OCI-M2 (cell line): ENCODE data around the gene TEAD1.

Experiments used
- DNase-seq: peaks from one replicate; lab custom pipeline; 2025; ENCODE audit not compliant: unreplicated experiment; lab: John Stamatoyannopoulos, UW

Gene TEAD1

DNA sequence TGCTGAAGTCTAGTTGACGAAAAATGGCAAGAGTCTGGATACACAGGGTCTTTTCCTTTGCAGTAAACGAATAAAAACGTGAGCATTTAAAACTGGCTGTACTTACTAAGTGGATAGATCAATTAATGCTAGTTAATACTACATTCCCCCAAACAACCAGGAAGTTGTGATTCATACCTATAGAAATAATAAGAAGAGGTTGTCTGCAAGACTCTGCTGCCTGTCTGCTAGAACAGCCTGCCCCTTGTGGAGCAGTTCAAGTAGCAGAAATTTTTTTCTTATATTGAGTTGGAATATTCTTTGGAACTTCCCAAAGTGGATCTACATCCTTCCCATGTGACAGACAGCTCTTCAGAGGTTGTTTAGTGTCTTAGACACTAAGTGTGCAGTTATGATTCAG lies 86.8 kb downstream of the TEAD1 start:
- no peak for DNase-seq

- DNase-seq, result no peak
Measured at GRCh38 chr11:12762278-12762677, 88.1 kb downstream of the TEAD1 start.

DNA sequence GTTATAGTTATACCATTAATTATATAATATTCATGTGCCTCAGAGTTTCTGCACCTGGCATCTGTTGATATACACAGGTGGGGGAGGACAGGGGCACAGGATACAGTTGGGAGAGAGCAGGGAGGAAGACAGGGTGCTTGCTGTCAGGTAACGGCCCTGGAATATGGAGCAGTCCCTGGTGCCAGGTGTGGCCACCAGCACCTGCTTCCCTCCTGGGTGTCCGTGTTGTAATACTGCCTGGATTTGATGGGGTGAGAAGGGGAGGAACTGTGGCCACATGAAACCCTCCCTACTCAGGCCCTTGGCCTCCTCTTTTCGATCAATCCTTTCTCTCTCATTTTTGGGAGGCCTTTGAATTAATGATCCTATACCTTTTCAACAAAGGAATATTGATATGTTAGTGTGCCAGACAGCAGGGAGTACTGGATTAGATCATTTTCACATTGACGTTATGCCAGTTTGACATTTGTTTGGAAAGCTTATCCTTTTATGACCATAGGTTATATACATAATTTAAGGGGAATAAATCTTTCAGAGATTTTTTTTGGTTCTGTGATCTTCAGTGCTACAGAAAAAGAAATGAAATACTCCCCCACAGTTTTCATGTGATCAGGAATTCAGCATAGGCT lies 88.6 kb downstream of the TEAD1 start:
- DNase-seq, result no peak

DNA sequence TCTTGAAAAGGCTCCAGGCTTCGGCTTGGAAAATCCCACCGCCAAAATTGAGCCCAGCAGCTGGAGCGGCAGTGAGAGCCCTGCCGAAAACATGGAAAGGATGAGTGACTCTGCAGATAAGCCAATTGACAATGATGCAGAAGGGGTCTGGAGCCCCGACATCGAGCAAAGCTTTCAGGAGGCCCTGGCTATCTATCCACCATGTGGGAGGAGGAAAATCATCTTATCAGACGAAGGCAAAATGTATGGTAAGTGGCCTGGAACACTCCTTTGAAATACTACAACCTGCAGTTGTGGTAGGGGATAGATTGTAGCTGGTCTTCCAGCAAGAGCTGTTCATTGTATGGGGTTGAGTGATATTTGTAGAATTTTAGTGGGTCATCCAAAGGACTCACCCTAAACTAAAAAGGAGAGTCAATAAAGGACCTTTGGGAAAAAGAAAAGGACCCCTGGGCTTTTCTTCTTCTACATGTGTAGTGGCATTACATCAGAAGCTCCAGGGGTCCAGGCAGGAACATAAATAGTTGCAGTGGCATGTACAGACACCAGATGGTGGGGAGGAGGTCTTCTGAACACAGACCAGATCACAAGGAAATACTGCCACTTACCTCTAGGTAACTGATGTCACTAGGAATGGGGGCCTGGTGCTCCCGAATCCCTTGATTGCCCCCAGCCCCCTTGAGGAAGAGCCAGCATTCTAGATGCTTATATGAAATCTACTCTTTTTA lies 90.1 kb downstream of the TEAD1 start:
- no peak for DNase-seq

DNA sequence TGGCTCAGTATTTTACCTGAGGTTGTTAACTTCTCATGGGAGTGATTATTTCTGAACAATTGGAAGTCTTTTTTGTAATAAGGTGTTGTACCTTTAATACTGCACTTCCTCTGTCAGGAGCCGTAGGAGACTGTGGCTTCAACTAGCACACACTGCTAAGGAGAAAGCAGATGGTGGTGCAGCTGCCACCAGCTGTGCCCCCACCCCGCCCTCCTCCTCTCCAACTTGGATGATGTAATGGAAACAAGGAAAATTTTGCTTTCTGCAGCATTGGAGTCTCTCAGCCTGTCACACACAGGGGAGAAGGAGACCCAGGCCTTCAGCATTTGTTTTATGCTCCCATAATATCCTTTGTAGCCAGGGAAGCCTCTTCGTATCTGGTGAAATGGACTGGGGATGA lies 91.2 kb downstream of the TEAD1 start:
- no peak for DNase-seq

GRCh38 chr11:12767027-12767426 lies 92.8 kb downstream of the TEAD1 start:
- no peak for DNase-seq

- DNase-seq, result no peak
Measured at GRCh38 chr11:12767577-12767976, 93.4 kb downstream of the TEAD1 start.

DNA sequence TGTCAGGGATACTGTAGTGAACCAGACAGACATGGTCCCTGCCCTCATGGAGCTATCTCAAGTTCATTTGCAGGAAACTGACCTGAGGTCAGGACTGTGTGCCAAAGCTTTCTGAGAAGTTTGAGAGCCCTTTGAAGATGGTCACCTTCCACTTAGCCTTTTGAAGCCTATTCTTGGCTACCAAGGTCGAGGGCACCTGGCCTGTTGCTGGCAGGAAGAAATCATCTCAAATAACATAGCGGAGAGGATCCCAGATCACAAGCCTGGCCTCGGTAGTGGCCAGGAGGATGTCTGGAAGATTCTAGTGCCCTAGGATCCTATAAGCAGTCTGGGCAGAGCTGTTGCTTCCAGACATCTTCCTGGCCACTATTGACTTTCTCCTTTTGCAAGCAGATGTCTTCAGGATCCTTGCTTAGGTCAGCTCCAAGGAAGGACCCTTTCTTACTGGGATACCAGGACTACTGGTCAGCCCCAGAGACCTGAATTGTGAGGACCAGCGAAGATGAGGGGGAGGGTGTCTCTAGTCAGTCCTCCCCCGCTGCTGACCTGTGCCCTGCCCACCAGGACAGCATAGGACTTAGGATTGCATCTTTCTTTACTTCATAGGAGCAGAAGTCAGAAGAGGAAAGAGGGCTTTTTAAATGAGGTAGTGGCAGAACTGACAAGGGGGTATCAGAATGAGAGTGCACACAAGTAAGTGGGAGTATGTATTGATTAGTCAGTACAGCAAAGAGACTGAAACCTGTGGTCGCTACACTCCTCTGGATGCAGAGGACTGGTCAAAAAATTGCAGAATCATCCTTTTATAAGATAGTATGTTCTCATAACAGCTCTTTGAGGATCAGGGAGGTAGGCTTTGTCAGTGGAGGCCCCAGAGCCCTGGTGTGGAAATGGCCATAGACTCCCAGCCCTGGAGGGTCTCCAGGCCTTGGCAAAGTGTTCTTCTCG lies 94.8 kb downstream of the TEAD1 start:
- no peak for DNase-seq

GRCh38 chr11:12769834-12770345 lies 95.7 kb downstream of the TEAD1 start:
- DNase-seq, result no peak

GRCh38 chr11:12770435-12770834 lies 96.2 kb downstream of the TEAD1 start:
- no peak for DNase-seq

- DNase-seq, result no peak
Measured at GRCh38 chr11:12770966-12771597, 96.9 kb downstream of the TEAD1 start.

DNA sequence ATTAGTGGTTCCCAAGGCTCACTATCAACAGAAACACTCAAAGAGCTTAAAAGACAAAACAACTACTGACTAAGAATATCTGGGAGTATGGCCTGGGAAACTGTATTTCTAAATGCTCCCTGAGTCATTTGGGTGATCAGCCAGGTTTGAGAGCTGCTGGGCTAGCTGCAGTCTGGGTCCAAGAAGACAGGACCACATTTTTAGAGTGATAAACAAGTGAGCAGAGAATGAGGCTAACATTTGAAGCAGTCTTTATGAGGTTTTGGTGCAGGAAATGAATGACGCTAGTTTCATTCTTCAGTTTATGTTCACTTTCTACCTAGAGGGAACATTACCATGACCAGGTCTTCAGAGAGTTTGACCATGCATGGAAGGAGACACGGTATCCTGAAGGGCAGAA lies 97.7 kb downstream of the TEAD1 start:
- no peak for DNase-seq

- no peak for DNase-seq
Measured at GRCh38 chr11:12772324-12772723, 98.1 kb downstream of the TEAD1 start.

DNA sequence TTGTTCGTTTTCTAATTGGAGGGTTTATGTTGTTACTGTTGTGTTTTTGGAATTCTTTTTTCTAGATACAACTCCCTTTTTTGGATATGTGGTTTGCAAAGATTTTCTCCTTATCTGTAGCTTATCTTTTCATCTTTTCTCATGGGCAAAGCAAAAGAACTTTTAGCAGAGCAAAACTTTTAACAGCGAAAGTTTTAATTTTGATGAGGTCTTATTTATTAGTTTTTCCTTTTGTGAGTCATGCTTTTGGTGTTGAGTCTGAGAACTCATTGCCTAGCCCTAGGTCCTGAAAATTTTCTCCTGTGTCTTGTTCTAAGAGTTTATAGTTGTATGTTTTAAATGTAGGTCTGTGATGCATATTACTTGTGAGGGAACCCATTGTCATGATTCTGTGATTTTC lies 99.4 kb downstream of the TEAD1 start:
- DNase-seq, result no peak

GRCh38 chr11:12775955-12776354 lies 101.7 kb downstream of the TEAD1 start:
- no peak for DNase-seq

DNA sequence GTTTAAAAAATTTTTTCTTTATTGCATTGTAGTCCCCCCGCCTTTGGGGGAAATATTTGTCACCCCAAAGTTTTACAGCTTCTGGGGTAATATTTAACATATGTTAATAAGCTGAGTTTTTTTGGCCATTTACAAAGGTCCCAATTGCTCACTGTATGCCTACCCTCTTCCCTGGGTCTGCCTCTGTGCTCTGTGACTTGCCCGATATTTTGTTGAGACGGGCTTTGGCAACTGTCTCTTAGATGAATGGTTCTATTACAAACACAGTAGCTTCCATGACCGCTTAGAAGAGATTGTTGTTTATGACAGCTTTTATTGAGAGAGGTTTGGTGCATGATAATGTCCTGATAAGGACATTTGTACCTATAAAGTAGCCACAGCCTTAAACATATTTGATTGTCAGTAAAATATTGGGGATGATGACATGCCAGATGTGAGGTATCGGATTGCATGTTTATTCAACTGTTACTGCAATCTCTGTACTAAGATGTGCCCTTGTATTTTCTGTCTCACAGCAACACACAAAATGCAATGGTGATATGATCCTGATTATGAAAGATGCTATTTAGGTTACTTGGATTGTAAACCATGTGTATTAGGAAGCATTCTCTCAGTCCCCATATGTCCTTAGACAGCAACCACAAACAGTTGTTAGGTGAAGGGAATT lies 103.1 kb downstream of the TEAD1 start:
- no peak for DNase-seq

GRCh38 chr11:12778240-12778905 lies 104.2 kb downstream of the TEAD1 start:
- no peak for DNase-seq

DNA sequence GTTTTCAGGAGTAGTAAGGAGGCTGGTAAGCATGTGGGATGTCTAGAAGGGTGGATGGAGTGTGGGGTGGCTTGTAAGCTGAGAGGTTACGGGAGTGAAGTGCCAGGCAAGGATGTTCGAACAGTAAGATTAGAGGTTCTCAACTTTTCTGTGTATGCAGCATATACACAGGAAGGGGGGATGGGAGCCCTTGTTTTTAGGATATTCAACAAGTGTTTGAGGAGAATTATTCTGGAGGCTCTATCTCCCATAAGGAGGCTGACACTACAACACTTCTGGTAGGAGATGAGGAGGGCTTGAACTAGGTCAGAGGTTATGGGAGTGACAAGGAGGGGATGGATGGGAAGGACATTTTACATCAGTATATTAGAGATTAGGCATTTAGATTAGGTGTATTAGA lies 109.5 kb downstream of the TEAD1 start:
- no peak for DNase-seq

DNA sequence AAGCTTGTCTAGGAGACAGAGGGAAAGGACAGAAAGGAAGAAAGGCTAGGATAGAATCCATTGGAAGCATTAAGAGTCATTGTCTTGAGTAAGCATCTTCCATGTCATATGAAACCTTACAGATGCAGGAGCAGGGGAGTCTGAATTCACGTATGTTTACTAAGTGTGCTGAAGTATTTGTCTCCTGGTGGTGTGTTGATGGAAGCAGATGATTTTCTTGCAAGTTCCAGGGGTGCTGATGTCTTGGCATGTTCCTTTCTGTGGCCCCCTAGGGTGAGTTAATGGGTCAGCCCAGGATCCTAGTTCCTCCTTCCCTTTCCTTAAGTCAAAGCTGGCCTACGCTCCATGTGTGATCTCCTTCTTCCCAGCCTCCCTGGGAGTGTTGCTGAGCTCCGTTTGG lies 110.2 kb downstream of the TEAD1 start:
- DNase-seq, result no peak

DNA sequence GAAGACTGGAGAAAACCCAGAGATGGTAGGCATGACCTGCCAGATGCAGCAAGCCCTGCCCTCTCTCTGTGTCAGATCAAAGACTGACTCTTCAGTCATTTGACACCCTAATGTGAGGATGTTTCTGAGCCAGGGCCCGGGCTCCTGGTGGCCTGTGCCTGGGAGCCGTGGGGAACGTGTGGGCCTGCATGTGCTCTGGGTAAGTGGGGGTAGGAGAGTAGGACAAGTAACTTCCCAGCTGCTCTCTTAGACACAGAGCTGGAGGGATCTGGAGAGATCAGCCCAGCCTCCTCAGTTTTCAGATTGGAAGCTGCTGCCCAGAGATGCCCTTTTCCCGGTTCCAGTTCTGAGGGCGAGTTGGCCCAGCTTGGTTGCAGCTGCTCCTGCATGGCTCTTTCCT lies 110.8 kb downstream of the TEAD1 start:
- DNase-seq, result no peak
